Keratinocyte (primary cell): ENCODE data around the gene DHCR7. TPM values are rescaled to one million over a fixed set of nuclear protein-coding genes. Genes with fewer than 3 reads are reported as not detected.

ENCODE experiments used
- DNase-seq: peaks from one replicate; pipeline ENCODE4 v3.0.0-alpha.2; 2011; ENCODE audit warnings: low read depth, missing footprints, low spot score
- FAIRE-seq: peaks from 2 replicates; lab custom pipeline; 2011; peaks lifted over from hg19 to GRCh38; lab: Jason Lieb, UNC
- H2AFZ ChIP-seq: 2 replicates; pipeline ENCODE4 v1.6.0; 2012; ENCODE audit warnings: low read length, control low read depth, inconsistent platforms; ENCODE audit not compliant: control insufficient read depth
- H3K27ac ChIP-seq: 2 replicates; pipeline ENCODE4 v1.5.1; 2011; ENCODE audit warnings: low read length; ENCODE audit not compliant: control insufficient read depth, insufficient read depth
- H3K27me3 ChIP-seq: 3 replicates; pipeline ENCODE4 v1.6.0; 2011; ENCODE audit warnings: low read length; ENCODE audit not compliant: control insufficient read depth, insufficient read depth; ENCODE audit errors: extremely low read depth
- H3K36me3 ChIP-seq, 2 experiments: 2 replicates in 1 of 2; 3 replicates in 1 of 2; pipeline ENCODE4 v1.5.1; 2011; ENCODE audit warnings: low read length in 2 of 2, mild to moderate bottlenecking in 1 of 2; ENCODE audit not compliant: control insufficient read depth in 2 of 2, insufficient read depth in 2 of 2; ENCODE audit errors: extremely low read depth in 1 of 2
- H3K4me1 ChIP-seq: 3 replicates; pipeline ENCODE4 v1.5.1; 2011; ENCODE audit warnings: low read length; ENCODE audit not compliant: control insufficient read depth, insufficient read depth; ENCODE audit errors: extremely low read depth
- H3K4me2 ChIP-seq: 3 replicates; pipeline ENCODE4 v1.6.0; 2011; ENCODE audit warnings: low read depth, low read length; ENCODE audit not compliant: control insufficient read depth, insufficient read depth; ENCODE audit errors: extremely low read depth
- H3K4me3 ChIP-seq, 3 experiments: fragments of 200-600 bp in 1 of 3; sonication (generic) in 1 of 3; 2 replicates in 2 of 3; 3 replicates in 1 of 3; pipeline ENCODE4 v1.5.1; 2011 to 2016; ENCODE audit warnings: low read length in 3 of 3, mild to moderate bottlenecking in 3 of 3, control low read depth in 2 of 3, inconsistent platforms in 1 of 3, low read depth in 1 of 3, mixed read lengths in 1 of 3, mixed run types in 1 of 3, moderate library complexity in 1 of 3; ENCODE audit not compliant: control insufficient read depth in 2 of 3, insufficient read depth in 2 of 3; ENCODE audit errors: extremely low read depth in 1 of 3
- H3K79me2 ChIP-seq: 2 replicates; pipeline ENCODE4 v1.6.0; 2012; ENCODE audit warnings: low read length; ENCODE audit not compliant: control insufficient read depth, insufficient read depth
- H3K9ac ChIP-seq: 3 replicates; pipeline ENCODE4 v1.6.0; 2011; ENCODE audit warnings: low read length; ENCODE audit not compliant: control insufficient read depth, insufficient read depth; ENCODE audit errors: extremely low read depth
- H3K9me1 ChIP-seq: 3 replicates; pipeline ENCODE4 v1.6.0; 2011; ENCODE audit warnings: low read length; ENCODE audit not compliant: control insufficient read depth, insufficient read depth; ENCODE audit errors: extremely low read depth
- H3K9me3 ChIP-seq: 2 replicates; pipeline ENCODE4 v1.5.1; 2012; ENCODE audit warnings: low read depth, low read length; ENCODE audit not compliant: control insufficient read depth
- H4K20me1 ChIP-seq: 3 replicates; pipeline ENCODE4 v1.6.0; 2011; ENCODE audit warnings: low read length; ENCODE audit not compliant: control insufficient read depth, insufficient read depth; ENCODE audit errors: extremely low read depth
- CTCF ChIP-seq, 3 experiments: IDR thresholded peaks in 1 of 3; conservative IDR thresholded peaks in 1 of 3; optimal IDR thresholded peaks in 1 of 3; 2 replicates in 2 of 3; 3 replicates in 1 of 3; pipeline versions ENCODE3 to v1.5.1; 2011; ENCODE audit warnings: low read length in 3 of 3, mild to moderate bottlenecking in 3 of 3, moderate library complexity in 2 of 3, control low read depth in 1 of 3, inconsistent platforms in 1 of 3; ENCODE audit not compliant: insufficient read depth in 2 of 3; ENCODE audit errors: extremely low read depth in 1 of 3
- EZH2 ChIP-seq: IDR thresholded peaks from one replicate; pipeline ENCODE4 v1.6.1; 2012; ENCODE audit warnings: inconsistent platforms, mild to moderate bottlenecking, low read length, moderate library complexity
- dilution Hi-C: fragments of 300-500 bp; cut with MboI; formaldehyde crosslinking; loops from one replicate; pipeline ENCODE4 v1.7.0; 2020; ENCODE audit warnings: low sequenced_read_pairs; ENCODE audit not compliant: extremely low pct_ligation_motif_present
- polyA plus RNA-seq, 5 experiments: library from polyadenylated mRNA; depleted of rRNA in 3 of 5; stranded (reverse) in 3 of 5; stranded (forward) in 1 of 5; unstranded in 1 of 5; fragments of >200 nt; gene quantifications; 1 replicate in 1 of 5; 2 replicates in 3 of 5; 3 replicates in 1 of 5; pipeline versions ENCODE4 v1.2.1 to v1.2.3, GENCODE V29; 2011 to 2012; ENCODE audit warnings: missing spikeins in 2 of 5, low read depth in 1 of 5, low replicate concordance in 1 of 5

DHCR7 gene
- polyA plus RNA-seq, 1 donor (not counting 4 experiments of a cell fraction or from before 2014, with no cell fraction given), result 143 TPM

- Histone ChIP-seq H3K4me3 (no peak overlapping the region), H3K36me3 (peaks cover 35 to 37% of the 10 kb centered on the region in 2 experiments), H3K9me3 (no peaks in the 10 kb centered on the region), H3K27ac (no peak overlapping the region), H3K4me1 (peaks cover 19% of the 10 kb centered on the region), H3K4me2 (no peak overlapping the region), H3K9ac (no peak overlapping the region), H3K9me1 (peaks cover 2% of the 10 kb centered on the region), H4K20me1 (no peaks in the 10 kb centered on the region), H3K27me3 (no peaks in the 10 kb centered on the region), H2AFZ (no peak overlapping the region), H3K79me2 (no peaks in the 10 kb centered on the region)
- dilution Hi-C loops, result no loop called here
- no peak for TF ChIP-seq EZH2
- TF ChIP-seq CTCF (optimal IDR thresholded peaks at IDR 0.05 in 1 of 3, IDR thresholded peaks at IDR 0.05 in 1 of 3, conservative IDR thresholded peaks at IDR 0.05 in 1 of 3; ENCODE audit: extremely low read depth in 1 of 3, insufficient read depth in 2 of 3, low read length in 3 of 3), result no peak
- no peak for DNase-seq
- no peak for FAIRE-seq
Observed at GRCh38 chr11:71484248-71485062, 36.3 kb upstream of the DHCR7 start.

DNA sequence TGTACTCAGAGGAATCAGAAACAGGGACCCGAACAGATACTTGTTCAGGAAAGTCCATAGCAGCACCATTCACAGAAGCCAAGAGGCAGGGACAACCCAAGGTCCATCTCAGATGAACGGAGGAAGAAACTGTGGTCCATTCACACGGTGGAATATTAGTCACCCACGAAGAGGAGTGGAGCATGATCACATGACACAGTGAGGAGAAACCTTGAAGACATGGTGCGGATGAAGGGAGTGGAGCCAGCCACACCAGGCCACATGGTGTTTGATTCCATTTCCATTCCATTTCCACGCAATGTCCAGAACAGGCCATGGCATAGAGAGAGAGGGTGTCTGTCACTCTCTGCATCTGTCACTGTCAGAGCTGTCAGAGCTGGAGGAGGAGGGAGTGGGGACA lies 35.5 kb upstream of the DHCR7 start:
- H3K4me2 ChIP-seq, result no peak overlapping the region
- no peak overlapping the region for H3K4me3 ChIP-seq
- peaks cover 2% of the 10 kb centered on the region for H3K9me1 ChIP-seq
- no peak for FAIRE-seq
- no peak overlapping the region for H2AFZ ChIP-seq
- no peaks in the 10 kb centered on the region for H3K79me2 ChIP-seq
- H3K9me3 ChIP-seq, result no peaks in the 10 kb centered on the region
- TF ChIP-seq CTCF (optimal IDR thresholded peaks at IDR 0.05 in 1 of 3, IDR thresholded peaks at IDR 0.05 in 1 of 3, conservative IDR thresholded peaks at IDR 0.05 in 1 of 3; ENCODE audit: extremely low read depth in 1 of 3, insufficient read depth in 2 of 3, low read length in 3 of 3), result no peak
- no peak for TF ChIP-seq EZH2
- no peaks in the 10 kb centered on the region for H4K20me1 ChIP-seq
- H3K27me3 ChIP-seq, result no peaks in the 10 kb centered on the region
- no peak overlapping the region for H3K9ac ChIP-seq
- peaks cover 35 to 38% of the 10 kb centered on the region in 2 experiments for H3K36me3 ChIP-seq
- no peak for DNase-seq
- dilution Hi-C loops, result no loop called here
- H3K27ac ChIP-seq, result no peak overlapping the region
- peaks cover 12% of the 10 kb centered on the region for H3K4me1 ChIP-seq
